ENCODE data around the gene FLRT2.

The FLRT2 gene

GRCh38 chr14:85688006-85688405, 158.1 kb downstream of the FLRT2 start:
- Histone ChIP-seq H3K27me3 (replicated peaks; ENCODE audit: control insufficient read depth, insufficient read depth, low read length) (no peaks in the 10 kb centered on the region), H3K4me3 (replicated peaks; ENCODE audit: low read depth, low read length) (no peak overlapping the region), H3K36me3 (ENCODE audit: control insufficient read depth, insufficient read depth, low read length) (no peaks in the 10 kb centered on the region)
- no peak for TF ChIP-seq CTCF (IDR thresholded peaks at IDR 0.05; ENCODE audit: insufficient read depth, low read length, poor library complexity, severe bottlenecking)
- DNase-seq (ENCODE audit: extremely low read depth, insufficient read length): no peak

GRCh38 chr14:85695300-85695699, 165.4 kb downstream of the FLRT2 start:
- Histone ChIP-seq H3K27me3 (replicated peaks; ENCODE audit: control insufficient read depth, insufficient read depth, low read length) (no peaks in the 10 kb centered on the region), H3K36me3 (ENCODE audit: control insufficient read depth, insufficient read depth, low read length) (no peaks in the 10 kb centered on the region), H3K4me3 (replicated peaks; ENCODE audit: low read depth, low read length) (no peak overlapping the region)
- DNase-seq (ENCODE audit: extremely low read depth, insufficient read length): no peak
- TF ChIP-seq CTCF (IDR thresholded peaks at IDR 0.05; ENCODE audit: insufficient read depth, low read length, poor library complexity, severe bottlenecking): no peak

GRCh38 chr14:85701116-85701515, 171.2 kb downstream of the FLRT2 start:
- DNase-seq (ENCODE audit: extremely low read depth, insufficient read length): no peak
- Histone ChIP-seq H3K4me3 (replicated peaks; ENCODE audit: low read depth, low read length) (no peak overlapping the region), H3K27me3 (replicated peaks; ENCODE audit: control insufficient read depth, insufficient read depth, low read length) (no peaks in the 10 kb centered on the region), H3K36me3 (ENCODE audit: control insufficient read depth, insufficient read depth, low read length) (no peaks in the 10 kb centered on the region)
- TF ChIP-seq CTCF (IDR thresholded peaks at IDR 0.05; ENCODE audit: insufficient read depth, low read length, poor library complexity, severe bottlenecking): no peak

GRCh38 chr14:85701763-85702162, 171.8 kb downstream of the FLRT2 start:
- Histone ChIP-seq H3K27me3 (replicated peaks; ENCODE audit: control insufficient read depth, insufficient read depth, low read length) (no peaks in the 10 kb centered on the region), H3K4me3 (replicated peaks; ENCODE audit: low read depth, low read length) (no peak overlapping the region), H3K36me3 (ENCODE audit: control insufficient read depth, insufficient read depth, low read length) (no peaks in the 10 kb centered on the region)
- no peak for DNase-seq (ENCODE audit: extremely low read depth, insufficient read length)
- no peak for TF ChIP-seq CTCF (IDR thresholded peaks at IDR 0.05; ENCODE audit: insufficient read depth, low read length, poor library complexity, severe bottlenecking)

- H3K4me3 ChIP-seq (replicated peaks; ENCODE audit: low read depth, low read length): no peak overlapping the region
- no peaks in the 10 kb centered on the region for H3K36me3 ChIP-seq (ENCODE audit: control insufficient read depth, insufficient read depth, low read length)
- H3K27me3 ChIP-seq (replicated peaks; ENCODE audit: control insufficient read depth, insufficient read depth, low read length): no peaks in the 10 kb centered on the region
- DNase-seq (ENCODE audit: extremely low read depth, insufficient read length): no peak
- no peak for TF ChIP-seq CTCF (IDR thresholded peaks at IDR 0.05; ENCODE audit: insufficient read depth, low read length, poor library complexity, severe bottlenecking)
These were observed 172.2 kb downstream of the FLRT2 start for GRCh38 chr14:85702191-85702590.

- DNase-seq (ENCODE audit: extremely low read depth, insufficient read length): no peak
These were observed 173.1 kb downstream of the FLRT2 start for GRCh38 chr14:85702997-85703396.

More at GRCh38 chr14:85702997-85703396, 173.1 kb downstream of the FLRT2 start:
- Histone ChIP-seq H3K36me3 (ENCODE audit: control insufficient read depth, insufficient read depth, low read length) (no peaks in the 10 kb centered on the region), H3K4me3 (replicated peaks; ENCODE audit: low read depth, low read length) (no peak overlapping the region), H3K27me3 (replicated peaks; ENCODE audit: control insufficient read depth, insufficient read depth, low read length) (no peaks in the 10 kb centered on the region)
- TF ChIP-seq CTCF (IDR thresholded peaks at IDR 0.05; ENCODE audit: insufficient read depth, low read length, poor library complexity, severe bottlenecking): no peak

Measured in GM06990 (cell line).